Ascending aorta (tissue), 2 donors: ENCODE measurements around the gene FAP. TPM values are rescaled to one million over a fixed set of nuclear protein-coding genes. Genes with fewer than 3 reads are reported as not detected.

Experiments used
- DNase-seq, 2 donors: peaks; one replicate each; pipeline ENCODE4 v3.0.0-alpha.2; 2019; ENCODE audit warnings: low spot score in 2 of 2
- H3K27ac ChIP-seq, 2 donors: fragments of 200-600 bp; sonication (generic); one replicate each; pipeline ENCODE4 v1.5.1; 2016 to 2017; ENCODE audit warnings: mild to moderate bottlenecking in 1 of 2
- H3K27me3 ChIP-seq: fragments of 200-600 bp; sonication (generic); one replicate; pipeline ENCODE4 v1.5.1; 2017
- H3K36me3 ChIP-seq, 2 donors: fragments of 200-600 bp; sonication (generic); one replicate each; pipeline ENCODE4 v1.5.1; 2016
- H3K4me1 ChIP-seq, 2 donors: fragments of 200-600 bp; sonication (generic); one replicate each; pipeline ENCODE4 v1.5.1; 2016 to 2017; ENCODE audit warnings: mild to moderate bottlenecking in 1 of 2
- H3K4me3 ChIP-seq, 2 donors: fragments of 200-600 bp; sonication (generic); one replicate each; pipeline ENCODE4 v1.5.1; 2016 to 2017; ENCODE audit warnings: mild to moderate bottlenecking in 1 of 2
- H3K9me3 ChIP-seq, 2 donors: fragments of 200-600 bp; sonication (generic); one replicate each; pipeline ENCODE4 v1.5.1; 2016
- intact Hi-C: fragments of 100-400 bp; cut with DNase I; formaldehyde crosslinking; loops from one replicate; pipeline ENCODE4 v1.15.1; 2023
- total RNA-seq: library from RNA; depleted of rRNA; stranded (reverse); fragments of >200 nt; gene quantifications from one replicate; pipeline ENCODE4 v1.1.0, GENCODE V29; 2016
- TF ChIP-seq, protein P1 (sequence below), 3 experiments: fragments of 200-600 bp in 2 of 3; fragments of 450-650 bp in 1 of 3; sonication (generic) in 2 of 3; IDR thresholded peaks; one replicate each; pipeline ENCODE4 v1.5.1; 2016 to 2019; ENCODE audit warnings: antibody characterized with exemption in 3 of 3, mild to moderate bottlenecking in 1 of 3, moderate library complexity in 1 of 3

Gene FAP
- total RNA-seq, 1 donor from 2014 or later: 16.7 TPM

DNA sequence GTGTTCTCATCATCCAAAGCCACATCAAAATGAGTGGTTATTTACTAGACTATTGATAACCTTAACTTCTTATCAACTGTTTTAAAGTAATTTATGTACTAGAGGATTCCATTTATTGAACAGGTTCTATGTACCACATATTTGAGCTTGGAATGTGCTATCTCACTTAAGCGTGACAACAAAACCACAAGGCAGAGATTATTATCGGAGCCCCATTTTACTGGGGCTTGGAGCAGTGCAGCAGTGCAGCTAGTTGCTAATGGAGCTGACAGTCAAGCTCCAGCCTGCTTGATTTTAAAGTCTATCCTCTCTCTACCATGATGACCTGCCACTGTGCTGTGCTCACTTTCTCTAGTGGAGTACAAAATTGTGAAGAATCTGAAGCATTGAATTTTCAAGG lies 115.8 kb downstream of the FAP start:
- intact Hi-C loops: no loop called here
- TF ChIP-seq, protein P1, sequence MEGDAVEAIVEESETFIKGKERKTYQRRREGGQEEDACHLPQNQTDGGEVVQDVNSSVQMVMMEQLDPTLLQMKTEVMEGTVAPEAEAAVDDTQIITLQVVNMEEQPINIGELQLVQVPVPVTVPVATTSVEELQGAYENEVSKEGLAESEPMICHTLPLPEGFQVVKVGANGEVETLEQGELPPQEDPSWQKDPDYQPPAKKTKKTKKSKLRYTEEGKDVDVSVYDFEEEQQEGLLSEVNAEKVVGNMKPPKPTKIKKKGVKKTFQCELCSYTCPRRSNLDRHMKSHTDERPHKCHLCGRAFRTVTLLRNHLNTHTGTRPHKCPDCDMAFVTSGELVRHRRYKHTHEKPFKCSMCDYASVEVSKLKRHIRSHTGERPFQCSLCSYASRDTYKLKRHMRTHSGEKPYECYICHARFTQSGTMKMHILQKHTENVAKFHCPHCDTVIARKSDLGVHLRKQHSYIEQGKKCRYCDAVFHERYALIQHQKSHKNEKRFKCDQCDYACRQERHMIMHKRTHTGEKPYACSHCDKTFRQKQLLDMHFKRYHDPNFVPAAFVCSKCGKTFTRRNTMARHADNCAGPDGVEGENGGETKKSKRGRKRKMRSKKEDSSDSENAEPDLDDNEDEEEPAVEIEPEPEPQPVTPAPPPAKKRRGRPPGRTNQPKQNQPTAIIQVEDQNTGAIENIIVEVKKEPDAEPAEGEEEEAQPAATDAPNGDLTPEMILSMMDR (IDR thresholded peaks at IDR 0.05): no peak
- H3K36me3 ChIP-seq: no peaks in the 10 kb centered on the region
- no peaks in the 10 kb centered on the region for H3K9me3 ChIP-seq
- no peak overlapping the region for H3K27ac ChIP-seq
- no peak for DNase-seq
- H3K4me1 ChIP-seq: no peaks in the 10 kb centered on the region
- no peak overlapping the region for H3K4me3 ChIP-seq
- H3K27me3 ChIP-seq: no peaks in the 10 kb centered on the region

DNA sequence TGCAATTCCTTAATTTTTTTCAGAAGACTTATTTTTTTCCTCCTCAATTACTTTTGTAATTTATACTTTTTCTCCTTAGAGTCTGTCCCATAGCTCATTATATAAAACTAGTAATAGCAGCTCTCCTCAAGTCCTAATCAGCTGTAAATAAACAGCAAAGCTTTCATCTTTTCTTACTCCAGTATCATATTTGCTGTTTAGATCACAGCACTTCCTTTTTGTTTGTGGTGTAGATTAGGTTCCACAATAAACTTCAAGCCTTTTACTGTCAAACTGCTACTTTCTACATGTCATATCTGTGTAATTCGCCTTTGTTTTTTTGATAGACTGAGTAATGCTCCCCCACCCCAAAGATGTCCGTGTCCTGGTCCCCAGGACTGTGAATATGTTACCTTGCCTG lies 116.7 kb downstream of the FAP start:
- intact Hi-C loops: no loop called here
- DNase-seq: no peak
- Histone ChIP-seq H3K9me3 (no peaks in the 10 kb centered on the region), H3K27me3 (no peaks in the 10 kb centered on the region), H3K4me1 (no peaks in the 10 kb centered on the region), H3K27ac (no peak overlapping the region), H3K36me3 (no peaks in the 10 kb centered on the region), H3K4me3 (no peak overlapping the region)
- TF ChIP-seq, protein P1 (IDR thresholded peaks at IDR 0.05): no peak

DNA sequence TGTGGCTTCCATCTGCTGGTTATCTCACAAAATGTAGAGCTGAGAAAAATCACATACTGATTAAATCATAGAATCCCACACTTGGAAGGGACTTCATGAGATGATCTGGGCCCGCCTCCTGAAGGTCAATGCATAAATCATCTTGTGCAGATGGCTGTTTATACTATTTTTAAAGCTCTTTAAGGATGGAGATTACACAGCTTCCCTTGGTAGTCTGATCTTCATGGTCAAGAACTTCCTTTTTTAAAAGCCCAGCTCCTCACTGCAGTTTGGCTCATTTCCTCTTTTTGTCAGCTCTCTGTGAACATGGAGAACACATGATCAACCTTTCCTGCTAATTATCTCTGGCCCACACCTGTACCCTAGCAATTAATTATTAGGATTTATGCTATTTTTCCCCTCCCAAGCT lies 117.1 kb downstream of the FAP start:
- Histone ChIP-seq H3K27ac (no peak overlapping the region), H3K27me3 (no peaks in the 10 kb centered on the region), H3K9me3 (no peaks in the 10 kb centered on the region), H3K4me1 (no peaks in the 10 kb centered on the region), H3K4me3 (no peak overlapping the region), H3K36me3 (no peaks in the 10 kb centered on the region)
- intact Hi-C loops: no loop called here
- no peak for DNase-seq
- TF ChIP-seq, protein P1 (IDR thresholded peaks at IDR 0.05): no peak

DNA sequence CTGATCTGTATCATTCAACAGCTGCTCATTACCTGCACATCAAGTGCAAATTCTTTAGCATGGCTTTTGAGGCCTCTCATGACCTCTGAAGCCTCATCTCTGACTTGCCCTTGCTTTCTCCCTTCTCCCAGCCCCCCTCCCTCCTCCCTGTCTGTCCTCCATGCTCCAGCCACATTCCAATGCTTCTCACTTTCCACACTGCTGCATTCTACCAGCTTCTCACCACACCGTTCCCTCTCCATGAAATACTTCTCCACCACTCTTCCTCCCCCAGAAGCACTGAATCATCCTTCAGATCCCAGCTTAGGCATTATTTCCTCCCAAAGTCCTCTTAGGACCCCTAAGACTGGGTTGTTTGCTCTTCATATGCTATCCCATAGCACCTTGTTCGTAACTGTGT lies 118.1 kb downstream of the FAP start:
- no peaks in the 10 kb centered on the region for H3K4me1 ChIP-seq
- H3K27me3 ChIP-seq: no peaks in the 10 kb centered on the region
- no peak overlapping the region for H3K4me3 ChIP-seq
- TF ChIP-seq, protein P1 (IDR thresholded peaks at IDR 0.05): no peak
- DNase-seq: no peak
- no peaks in the 10 kb centered on the region for H3K36me3 ChIP-seq
- H3K9me3 ChIP-seq: no peaks in the 10 kb centered on the region
- intact Hi-C loops: no loop called here
- no peak overlapping the region for H3K27ac ChIP-seq

DNA sequence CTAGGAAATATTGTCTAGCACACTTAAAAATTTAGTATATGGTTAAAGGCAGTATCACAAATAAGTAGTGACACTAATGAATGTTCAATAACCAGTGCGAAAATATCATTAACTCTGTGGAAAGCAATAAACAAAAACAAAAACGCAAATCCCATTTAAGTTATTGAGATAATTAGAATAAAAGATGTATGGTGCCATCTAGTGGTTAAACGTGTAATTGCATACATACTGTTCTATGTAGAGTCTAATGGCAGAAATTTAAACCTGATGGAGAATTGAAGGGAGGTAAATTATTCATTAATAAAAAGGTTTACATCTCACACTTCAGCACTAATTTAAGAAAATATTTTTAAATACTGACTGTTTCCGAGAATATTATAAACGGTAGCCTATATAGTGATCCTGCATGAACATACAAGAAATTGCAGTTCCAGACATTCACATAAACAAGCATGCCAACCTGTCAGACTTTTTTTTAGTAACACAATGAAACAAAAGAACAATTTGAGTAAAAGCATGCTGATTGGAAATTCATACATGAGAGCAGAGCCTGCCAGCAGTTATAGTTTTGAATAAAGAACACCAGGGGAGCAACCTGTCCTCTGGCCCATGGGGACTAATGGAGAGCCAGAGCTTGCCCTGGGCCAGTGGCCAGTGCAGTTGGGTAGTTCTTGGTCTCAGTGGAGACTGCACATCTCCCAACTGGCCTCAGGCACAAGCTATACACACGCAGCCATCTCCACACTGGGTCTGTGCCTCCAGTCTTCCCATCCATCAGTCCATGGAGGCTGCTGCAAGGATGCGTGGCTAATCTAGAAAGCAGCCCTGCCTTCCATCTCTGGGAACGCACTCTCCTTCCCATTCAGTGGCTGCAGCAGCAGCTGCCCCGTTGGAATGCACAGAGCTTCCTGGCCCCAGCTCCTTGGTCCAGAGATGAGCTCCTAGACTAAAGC lies 119.2 kb downstream of the FAP start:
- no peaks in the 10 kb centered on the region for H3K36me3 ChIP-seq
- intact Hi-C loops: loop anchor here (5.0 kb wide), 2 partner anchors 117 to 537 kb away; no protein-coding TSS in a partner anchor
- H3K4me1 ChIP-seq: no peaks in the 10 kb centered on the region
- H3K27me3 ChIP-seq: no peaks in the 10 kb centered on the region
- no peak for DNase-seq
- H3K4me3 ChIP-seq: no peak overlapping the region
- H3K9me3 ChIP-seq: no peaks in the 10 kb centered on the region
- TF ChIP-seq, protein P1 (IDR thresholded peaks at IDR 0.05): peak; percentile 31 to 74 (median 73)
- H3K27ac ChIP-seq: no peak overlapping the region

Other genes starting within 250 kb of the FAP start
- gene DPP4, start 169.2 kb downstream of the FAP start, total RNA-seq: 1.7 TPM
- not detected for gene GCG, start 91.2 kb downstream of the FAP start, total RNA-seq
- gene IFIH1, start 75.2 kb upstream of the FAP start, total RNA-seq: 11.8 TPM
- gene GCA, start 100.7 kb upstream of the FAP start, total RNA-seq: 45.1 TPM